Measurements from ENCODE around the gene LHX4.
A peak's percentile ranks its signal among the peaks of the same experiment; 100 is the strongest.

LHX4 gene

DNA sequence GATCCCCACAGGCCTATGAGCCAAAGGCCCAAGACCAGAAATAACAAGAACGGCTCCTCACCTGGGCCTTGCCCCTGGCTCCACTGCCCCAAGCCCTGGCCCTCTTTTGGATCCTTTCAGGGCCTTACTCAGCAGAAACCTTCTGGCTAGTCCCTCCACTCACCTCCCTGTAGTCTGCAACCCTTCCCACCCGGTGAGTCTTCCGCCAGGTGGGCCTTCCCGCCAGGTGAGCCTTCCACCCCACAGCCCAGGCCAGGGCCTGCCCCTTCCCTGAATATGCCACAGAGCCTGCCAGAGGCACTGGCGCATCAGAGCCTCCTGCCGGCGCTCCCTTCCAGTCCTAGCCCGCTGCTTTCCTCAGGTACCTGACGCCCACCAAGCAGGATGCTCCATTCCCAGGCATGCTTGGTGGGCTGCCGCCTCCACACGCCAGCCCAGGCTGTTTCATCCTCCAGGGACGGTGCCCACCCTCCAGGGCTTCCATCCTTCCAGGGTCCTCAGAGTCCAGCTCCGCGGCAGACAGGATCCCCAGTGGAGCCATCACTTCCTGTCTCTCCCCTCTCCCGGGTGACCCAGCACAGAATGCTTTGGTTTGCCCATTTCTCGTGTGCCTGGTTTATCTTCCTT, 20.9 kb downstream of the LHX4 start:
- TF ChIP-seq, protein P1, sequence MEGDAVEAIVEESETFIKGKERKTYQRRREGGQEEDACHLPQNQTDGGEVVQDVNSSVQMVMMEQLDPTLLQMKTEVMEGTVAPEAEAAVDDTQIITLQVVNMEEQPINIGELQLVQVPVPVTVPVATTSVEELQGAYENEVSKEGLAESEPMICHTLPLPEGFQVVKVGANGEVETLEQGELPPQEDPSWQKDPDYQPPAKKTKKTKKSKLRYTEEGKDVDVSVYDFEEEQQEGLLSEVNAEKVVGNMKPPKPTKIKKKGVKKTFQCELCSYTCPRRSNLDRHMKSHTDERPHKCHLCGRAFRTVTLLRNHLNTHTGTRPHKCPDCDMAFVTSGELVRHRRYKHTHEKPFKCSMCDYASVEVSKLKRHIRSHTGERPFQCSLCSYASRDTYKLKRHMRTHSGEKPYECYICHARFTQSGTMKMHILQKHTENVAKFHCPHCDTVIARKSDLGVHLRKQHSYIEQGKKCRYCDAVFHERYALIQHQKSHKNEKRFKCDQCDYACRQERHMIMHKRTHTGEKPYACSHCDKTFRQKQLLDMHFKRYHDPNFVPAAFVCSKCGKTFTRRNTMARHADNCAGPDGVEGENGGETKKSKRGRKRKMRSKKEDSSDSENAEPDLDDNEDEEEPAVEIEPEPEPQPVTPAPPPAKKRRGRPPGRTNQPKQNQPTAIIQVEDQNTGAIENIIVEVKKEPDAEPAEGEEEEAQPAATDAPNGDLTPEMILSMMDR (IDR thresholded peaks at IDR 0.05; ENCODE audit: low read depth, low read length), result no peak
- H3K4me3 ChIP-seq (ENCODE audit: low read depth, low read length), result no peak overlapping the region

DNA sequence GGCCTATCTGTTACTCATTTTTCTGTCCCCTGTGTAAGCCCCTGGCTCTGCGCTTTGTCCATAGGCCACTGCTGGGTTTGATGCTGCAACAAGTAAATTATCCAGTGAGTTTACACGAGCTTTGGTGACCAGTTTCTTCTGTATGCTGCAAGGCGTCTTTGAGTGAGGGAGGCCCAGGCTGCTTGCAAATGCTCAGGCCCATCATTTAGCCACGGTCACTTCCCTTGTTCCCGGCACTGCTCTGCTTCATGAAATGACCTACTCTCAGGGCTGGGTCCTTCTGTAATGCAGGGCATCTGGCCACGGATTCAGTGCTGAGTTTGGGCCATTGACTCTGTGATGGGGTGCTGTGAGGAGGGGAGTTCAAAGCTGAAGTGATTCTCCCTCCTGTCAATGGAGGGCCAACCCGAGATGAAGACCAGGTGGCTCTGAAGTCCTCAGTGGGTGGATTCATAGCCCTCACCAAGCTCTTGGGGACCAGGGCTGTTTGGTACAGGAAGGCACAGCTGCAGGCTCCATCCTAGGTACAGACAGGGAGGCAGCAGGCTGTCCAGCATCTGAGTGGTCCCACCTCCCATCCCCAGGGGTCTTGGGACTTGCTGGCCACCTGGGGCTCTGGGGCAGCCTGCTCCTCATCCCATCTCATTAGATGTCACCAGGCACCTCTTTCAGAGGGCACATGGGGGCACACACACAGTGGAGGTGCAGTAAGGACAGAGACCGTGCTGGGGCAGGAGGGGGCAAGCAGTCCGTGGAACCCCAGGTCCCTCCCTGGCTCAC, 21.7 kb downstream of the LHX4 start:
- TF ChIP-seq, protein P1 (IDR thresholded peaks at IDR 0.05; ENCODE audit: low read depth, low read length), result no peak
- no peak overlapping the region for H3K4me3 ChIP-seq (ENCODE audit: low read depth, low read length)

DNA sequence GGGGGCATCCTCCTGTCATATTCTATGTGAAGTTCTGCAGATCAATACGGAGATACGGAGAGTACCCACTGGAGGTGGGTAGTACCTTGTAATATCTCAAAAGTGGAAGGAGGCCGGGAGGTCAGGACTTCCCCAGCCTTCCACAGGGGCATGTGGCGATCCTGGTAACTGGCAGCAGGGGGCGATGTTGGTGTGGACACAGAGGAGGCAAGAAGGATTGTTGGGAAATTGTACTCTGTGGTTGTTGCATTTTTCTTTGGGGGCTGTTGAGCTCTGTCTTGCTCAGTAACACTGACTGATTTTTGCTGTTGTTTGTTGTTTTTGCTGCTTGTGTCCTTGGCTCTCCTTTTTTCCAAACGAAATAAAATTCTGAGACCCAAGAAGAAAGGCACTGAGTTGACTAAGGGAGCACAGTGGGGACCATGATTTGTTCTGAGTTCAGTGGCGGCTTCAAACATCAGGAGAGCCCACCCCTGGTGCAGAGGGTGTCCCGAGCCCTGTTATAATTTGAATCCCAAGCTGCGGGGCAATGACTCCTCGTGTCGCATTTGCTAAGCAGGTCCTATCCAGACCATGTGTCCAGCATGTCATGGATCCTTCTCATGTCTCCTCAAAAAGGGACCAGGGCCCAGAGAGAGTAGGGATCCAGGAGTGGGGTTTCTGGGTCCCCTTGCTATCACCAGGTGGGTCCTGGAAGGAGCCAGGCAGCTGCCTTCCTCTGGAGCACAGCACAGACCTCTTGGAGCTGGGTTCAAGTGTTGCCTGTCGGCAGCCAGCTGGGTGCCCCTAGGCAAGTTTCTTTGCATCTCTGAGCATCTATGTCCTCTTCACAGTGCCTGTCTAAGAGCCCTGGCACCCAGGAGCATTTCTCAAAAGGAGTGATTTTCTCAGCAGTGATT, 22.8 kb downstream of the LHX4 start:
- TF ChIP-seq, protein P1 (IDR thresholded peaks at IDR 0.05; ENCODE audit: low read depth, low read length), result peak; percentile 88
- H3K4me3 ChIP-seq (ENCODE audit: low read depth, low read length), result no peak overlapping the region

DNA sequence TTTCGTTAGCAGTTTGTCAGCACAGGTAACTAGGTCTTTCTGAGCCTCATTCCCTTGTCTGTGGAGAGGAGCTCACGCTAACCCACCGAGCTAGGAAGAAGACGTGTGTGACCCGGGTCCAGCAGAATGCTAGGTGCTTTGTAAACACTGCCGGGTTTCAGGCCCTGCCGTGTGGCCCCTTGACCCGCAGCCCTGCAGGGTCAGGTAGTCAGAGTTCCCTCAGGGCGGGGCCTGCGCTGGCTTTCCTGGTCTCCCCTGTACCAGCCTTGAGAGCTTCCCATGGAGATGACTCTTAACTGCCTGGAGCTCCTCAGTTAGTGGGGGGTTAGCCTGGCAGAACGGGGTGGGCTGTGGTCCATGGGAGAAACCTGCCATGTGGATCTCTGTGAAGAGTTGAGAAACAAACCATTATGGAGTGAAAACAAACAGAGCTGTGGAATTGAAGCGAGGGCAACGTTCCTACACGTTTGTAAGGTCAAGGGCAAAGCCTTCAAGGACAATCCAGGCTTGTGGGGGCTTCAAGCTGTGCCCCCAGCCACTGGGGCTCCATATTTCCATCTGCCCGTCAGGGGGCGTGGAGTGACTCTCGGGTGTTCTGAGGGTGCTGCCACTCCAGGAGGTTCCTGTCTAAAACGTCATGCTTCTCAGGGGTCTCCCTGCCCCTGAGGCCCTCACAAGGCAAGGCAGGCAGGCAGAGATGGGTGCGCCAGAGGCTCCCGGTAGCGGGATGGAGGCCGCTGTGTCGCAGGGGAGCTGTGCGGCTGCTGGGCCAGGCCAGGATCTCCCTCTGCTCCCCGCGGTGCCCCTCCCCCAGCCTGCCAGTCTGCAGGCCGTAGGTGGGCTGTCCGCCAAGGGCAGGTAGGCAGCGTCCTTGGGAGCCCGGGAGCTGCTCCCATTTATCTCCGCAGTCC, 23.8 kb downstream of the LHX4 start:
- no peak overlapping the region for H3K4me3 ChIP-seq (ENCODE audit: low read depth, low read length)
- TF ChIP-seq, protein P1 (IDR thresholded peaks at IDR 0.05; ENCODE audit: low read depth, low read length), result no peak

DNA sequence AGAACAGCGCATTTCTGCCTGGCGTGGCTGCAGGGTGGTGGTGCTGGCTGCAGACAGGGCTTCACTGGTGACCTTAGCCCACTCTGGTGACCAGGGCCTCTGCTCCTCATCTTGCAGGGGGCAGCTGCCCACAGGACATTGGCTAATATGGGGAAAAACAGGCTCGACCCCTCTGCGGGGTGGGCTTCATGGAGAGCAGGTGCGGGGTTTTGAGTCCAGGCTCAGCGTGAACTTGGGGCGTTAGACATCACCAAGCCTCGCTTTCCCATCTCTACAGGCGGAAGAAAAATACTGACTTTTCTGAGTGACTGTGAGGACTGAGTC, 24.4 kb downstream of the LHX4 start:
- TF ChIP-seq, protein P1 (IDR thresholded peaks at IDR 0.05; ENCODE audit: low read depth, low read length), result no peak

DNA sequence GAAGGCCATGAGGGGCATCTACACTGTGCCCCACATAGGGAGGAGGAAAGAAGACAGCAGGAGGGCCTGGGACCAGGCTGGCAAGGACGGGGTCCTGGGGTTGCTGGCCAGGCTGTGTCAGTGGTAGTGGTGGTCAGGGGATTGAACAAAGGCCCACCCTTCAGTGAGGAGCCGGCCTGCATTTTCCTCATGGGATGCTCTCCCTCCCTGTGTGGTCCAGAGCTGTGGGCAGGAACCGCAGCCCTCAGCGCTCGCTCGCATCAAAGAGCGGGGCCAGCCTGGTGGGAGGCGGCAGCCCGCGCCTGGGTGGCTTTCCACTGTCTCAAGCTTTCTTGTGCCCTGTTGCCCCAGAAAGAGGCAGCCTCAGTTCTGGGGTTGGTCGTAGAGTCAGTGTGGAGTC, 24.8 kb downstream of the LHX4 start:
- H3K4me3 ChIP-seq (ENCODE audit: low read depth, low read length), result no peak overlapping the region
- TF ChIP-seq, protein P1 (IDR thresholded peaks at IDR 0.05; ENCODE audit: low read depth, low read length), result no peak

More for the DNA sequence above, 24.4 kb downstream of the LHX4 start:
- no peak overlapping the region for H3K4me3 ChIP-seq (ENCODE audit: low read depth, low read length)
